ENCODE measurements around the gene ZBED1. TPM values are rescaled to one million over a fixed set of nuclear protein-coding genes. Genes with fewer than 3 reads are reported as not detected.
"Not testable (repeated sequence)": the region's sequence is repeated elsewhere in the genome, so short reads cannot be mapped to it uniquely, and the experiment has no call there.

Gene ZBED1
- total RNA-seq, 4 donors from 2014 or later, result 37.2 to 41.1 (median 39.4) TPM

DNA sequence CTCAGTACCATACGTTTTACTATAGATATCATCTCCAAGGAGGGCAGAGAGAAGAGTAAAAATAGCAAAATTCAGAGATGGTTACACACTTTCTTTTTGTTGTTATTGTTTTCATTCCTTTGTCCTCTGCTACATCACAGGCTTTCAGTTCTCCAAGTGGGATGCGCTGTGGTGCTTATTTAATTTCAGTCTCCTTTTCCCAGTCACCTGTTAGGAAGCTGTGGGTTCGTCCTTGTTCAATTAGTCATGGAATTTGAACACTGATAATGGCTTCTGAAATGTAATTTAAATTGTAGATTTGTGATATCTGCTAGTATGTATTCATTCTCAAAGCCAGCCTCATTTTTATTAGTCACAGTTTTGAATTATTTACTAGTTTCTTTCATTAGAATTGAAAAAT is 38.8 kb upstream of the ZBED1 start:
- WGBS, 2 donors (ENCODE audit: low coverage in 1 of 2), result 64 to 74% methylated on average over 3 of the region's 3 CpGs
- no peaks in the 10 kb centered on the region for H3K27me3 ChIP-seq

DNA sequence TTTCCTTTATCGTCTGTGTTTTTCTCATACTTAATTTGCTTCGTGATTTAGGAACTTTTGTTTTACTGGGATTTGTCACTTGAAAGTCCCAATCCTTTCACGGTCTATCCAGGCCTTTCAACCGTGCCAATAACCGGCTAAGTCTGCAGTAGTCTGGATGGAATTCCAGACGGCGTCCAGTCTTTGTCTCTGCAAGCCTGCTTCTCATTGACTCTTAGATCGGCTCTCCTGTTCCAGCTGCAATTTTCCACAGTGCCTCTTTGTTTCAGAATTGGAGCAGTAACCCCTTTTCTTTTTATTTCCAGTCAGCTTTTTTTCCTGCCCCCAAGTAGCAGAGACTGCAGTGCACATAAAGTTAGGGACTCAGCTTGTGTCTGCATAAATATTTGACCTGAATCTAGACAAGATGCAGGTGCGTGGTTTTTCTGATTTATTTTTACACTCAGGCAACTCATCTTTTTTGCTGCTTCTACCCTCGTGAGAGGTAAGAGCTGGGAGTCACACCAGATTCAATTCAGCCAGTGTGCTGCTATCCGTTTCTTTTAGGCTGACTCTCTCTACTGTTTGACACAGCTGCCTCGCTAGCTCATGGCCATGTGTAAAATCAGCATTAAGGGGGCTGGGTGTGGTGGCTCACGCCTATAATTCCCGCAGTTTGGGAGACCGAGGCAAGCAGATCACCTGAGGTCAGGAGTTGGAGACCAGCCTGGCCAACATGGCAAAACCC is 37.4 kb upstream of the ZBED1 start:
- TF ChIP-seq EP300 (IDR thresholded peaks at IDR 0.05), result no peak
- no peak for TF ChIP-seq POLR2A (IDR thresholded peaks at IDR 0.05)
- no peak for TF ChIP-seq CTCF (IDR thresholded peaks at IDR 0.05)
- TF ChIP-seq POLR2AphosphoS5 (IDR thresholded peaks at IDR 0.05), result no peak
- 27 to 33% methylated on average over 8 to 14 of the region's 15 CpGs for WGBS, 2 donors (ENCODE audit: low coverage in 1 of 2)
- no peak for ATAC-seq

More for the DNA sequence above, 38.8 kb upstream of the ZBED1 start:
- H3K4me3 ChIP-seq, result no peak overlapping the region
- H3K9me3 ChIP-seq, result no peaks in the 10 kb centered on the region
- H3K27ac ChIP-seq, result no peak overlapping the region
- no peak for TF ChIP-seq EP300 (IDR thresholded peaks at IDR 0.05)
- no peak for TF ChIP-seq POLR2A (IDR thresholded peaks at IDR 0.05)
- TF ChIP-seq POLR2AphosphoS5 (IDR thresholded peaks at IDR 0.05), result no peak
- no peak for TF ChIP-seq CTCF (IDR thresholded peaks at IDR 0.05)
- H3K36me3 ChIP-seq, result no peaks in the 10 kb centered on the region
- ATAC-seq, result no peak
- no peaks in the 10 kb centered on the region for H3K4me1 ChIP-seq

GRCh38 chrX:2536974-2537373 is 36.2 kb upstream of the ZBED1 start:
- Histone ChIP-seq H3K27ac (no peak overlapping the region), H3K27me3 (no peaks in the 10 kb centered on the region), H3K36me3 (no peaks in the 10 kb centered on the region), H3K9me3 (no peaks in the 10 kb centered on the region), H3K4me1 (no peaks in the 10 kb centered on the region), H3K4me3 (no peak overlapping the region)
- TF ChIP-seq EP300 (IDR thresholded peaks at IDR 0.05), result no peak
- no peak for TF ChIP-seq POLR2AphosphoS5 (IDR thresholded peaks at IDR 0.05)
- no peak for TF ChIP-seq CTCF (IDR thresholded peaks at IDR 0.05)
- no peak for TF ChIP-seq POLR2A (IDR thresholded peaks at IDR 0.05)
- ATAC-seq, result no peak
- 59 to 70% methylated on average over 3 to 4 of the region's 5 CpGs for WGBS, 2 donors (ENCODE audit: low coverage in 1 of 2)

More for the DNA sequence above, 37.4 kb upstream of the ZBED1 start:
- Histone ChIP-seq H3K36me3 (no peaks in the 10 kb centered on the region), H3K27me3 (no peaks in the 10 kb centered on the region), H3K4me1 (no peaks in the 10 kb centered on the region), H3K27ac (no peak overlapping the region), H3K4me3 (no peak overlapping the region), H3K9me3 (no peaks in the 10 kb centered on the region)

- no peak for ATAC-seq
- H3K27ac ChIP-seq, result no peak overlapping the region
- no peak overlapping the region for H3K4me3 ChIP-seq
- H3K9me3 ChIP-seq, result no peaks in the 10 kb centered on the region
- no peaks in the 10 kb centered on the region for H3K36me3 ChIP-seq
- TF ChIP-seq POLR2A (IDR thresholded peaks at IDR 0.05), result no peak
- TF ChIP-seq POLR2AphosphoS5 (IDR thresholded peaks at IDR 0.05), result no peak
- TF ChIP-seq CTCF (IDR thresholded peaks at IDR 0.05), result no peak
- no peak for TF ChIP-seq EP300 (IDR thresholded peaks at IDR 0.05)
- H3K4me1 ChIP-seq, result no peaks in the 10 kb centered on the region
- WGBS, 2 donors (ENCODE audit: low coverage in 1 of 2), result 78 to 87% methylated on average over 4 to 7 of the region's 7 CpGs
- H3K27me3 ChIP-seq, result no peaks in the 10 kb centered on the region
Measured at GRCh38 chrX:2536141-2536540, 35.4 kb upstream of the ZBED1 start.

GRCh38 chrX:2534261-2535021 is 33.7 kb upstream of the ZBED1 start:
- 40 to 69% methylated on average over 2 to 5 of the region's 5 CpGs for WGBS, 2 donors (ENCODE audit: low coverage in 1 of 2)
- not testable (repeated sequence) for H3K9me3 ChIP-seq, ATAC-seq, H3K4me3 ChIP-seq, H3K4me1 ChIP-seq, H3K27me3 ChIP-seq, H3K27ac ChIP-seq, H3K36me3 ChIP-seq

All from gastroesophageal sphincter (tissue), 4 donors.